PC-3 (cell line): Measurements from ENCODE around the gene RPL27.

ENCODE experiments used
- EZH2 ChIP-seq: fragments of 300-600 bp; sonication (generic); IDR thresholded peaks from one replicate; pipeline ENCODE4 v1.6.1; 2017; ENCODE audit warnings: antibody characterized with exemption, mild to moderate bottlenecking, low read length; ENCODE audit not compliant: unreplicated experiment
- TF ChIP-seq, protein P1 (sequence below): fragments of 300-600 bp; sonication (generic); conservative IDR thresholded peaks from 2 replicates; pipeline ENCODE4 v1.5.1; 2017; ENCODE audit warnings: antibody characterized with exemption, low read depth, mild to moderate bottlenecking, low read length

DNA sequence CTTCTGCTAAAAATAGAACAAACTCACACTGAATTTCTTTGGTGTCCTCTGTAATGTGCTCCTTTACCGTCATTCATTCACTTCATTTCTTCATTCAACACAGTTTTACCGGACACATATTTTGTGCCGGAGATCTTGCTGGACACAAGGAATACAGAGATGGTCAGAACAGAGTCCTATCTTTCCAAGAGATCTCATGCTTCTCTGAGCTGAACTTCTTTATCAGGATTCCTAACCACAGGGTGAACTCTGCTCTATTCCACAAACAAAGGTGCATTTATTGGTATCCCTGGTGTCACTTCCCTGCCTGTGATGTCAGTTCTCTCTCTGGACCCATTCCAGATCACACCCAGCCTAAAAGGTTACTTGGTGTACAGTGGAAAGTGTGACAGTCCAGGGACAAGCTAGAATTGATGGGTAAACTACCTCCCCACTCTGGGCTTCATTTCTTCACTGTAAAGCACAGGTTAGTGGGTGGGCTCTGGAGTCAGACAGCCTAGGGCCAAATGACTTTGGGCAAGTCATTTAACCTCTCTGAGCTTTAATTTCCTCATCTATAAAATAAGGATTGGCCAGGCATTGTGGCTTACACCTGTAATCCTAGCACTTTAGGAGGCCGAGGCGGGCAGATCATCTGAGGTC, 12.6 kb downstream of the RPL27 start:
- TF ChIP-seq, protein P1, sequence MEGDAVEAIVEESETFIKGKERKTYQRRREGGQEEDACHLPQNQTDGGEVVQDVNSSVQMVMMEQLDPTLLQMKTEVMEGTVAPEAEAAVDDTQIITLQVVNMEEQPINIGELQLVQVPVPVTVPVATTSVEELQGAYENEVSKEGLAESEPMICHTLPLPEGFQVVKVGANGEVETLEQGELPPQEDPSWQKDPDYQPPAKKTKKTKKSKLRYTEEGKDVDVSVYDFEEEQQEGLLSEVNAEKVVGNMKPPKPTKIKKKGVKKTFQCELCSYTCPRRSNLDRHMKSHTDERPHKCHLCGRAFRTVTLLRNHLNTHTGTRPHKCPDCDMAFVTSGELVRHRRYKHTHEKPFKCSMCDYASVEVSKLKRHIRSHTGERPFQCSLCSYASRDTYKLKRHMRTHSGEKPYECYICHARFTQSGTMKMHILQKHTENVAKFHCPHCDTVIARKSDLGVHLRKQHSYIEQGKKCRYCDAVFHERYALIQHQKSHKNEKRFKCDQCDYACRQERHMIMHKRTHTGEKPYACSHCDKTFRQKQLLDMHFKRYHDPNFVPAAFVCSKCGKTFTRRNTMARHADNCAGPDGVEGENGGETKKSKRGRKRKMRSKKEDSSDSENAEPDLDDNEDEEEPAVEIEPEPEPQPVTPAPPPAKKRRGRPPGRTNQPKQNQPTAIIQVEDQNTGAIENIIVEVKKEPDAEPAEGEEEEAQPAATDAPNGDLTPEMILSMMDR, result no peak
- no peak for TF ChIP-seq EZH2
